LNCAP (cell line): ENCODE results near the gene TTBK1.

Source experiments
- CTCF ChIP-seq: fragments of 450-650 bp; IDR thresholded peaks from 2 replicates; pipeline ENCODE4 v1.5.1; 2017; ENCODE audit warnings: mild to moderate bottlenecking

TTBK1 gene

DNA sequence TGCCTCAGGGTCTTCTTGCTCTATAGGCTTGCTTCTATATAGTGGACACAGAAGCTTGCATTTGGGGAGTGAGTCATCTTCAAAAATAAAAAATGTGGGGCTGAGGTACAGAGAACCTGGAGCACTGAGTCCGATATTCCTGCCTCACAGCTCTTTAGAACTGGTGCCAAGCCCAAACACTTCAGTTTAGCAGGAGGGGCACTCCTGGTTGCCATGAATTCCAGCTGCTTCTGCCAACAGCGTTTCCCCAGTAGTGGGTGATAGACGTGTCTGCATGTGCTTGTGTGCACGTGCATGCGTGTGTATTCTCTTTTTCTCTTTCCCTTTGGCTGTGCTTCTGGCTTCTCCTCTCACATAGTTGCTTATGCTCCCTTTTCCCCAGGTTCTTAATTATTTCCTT lies 25.9 kb upstream of the TTBK1 start:
- no peak for TF ChIP-seq CTCF

DNA sequence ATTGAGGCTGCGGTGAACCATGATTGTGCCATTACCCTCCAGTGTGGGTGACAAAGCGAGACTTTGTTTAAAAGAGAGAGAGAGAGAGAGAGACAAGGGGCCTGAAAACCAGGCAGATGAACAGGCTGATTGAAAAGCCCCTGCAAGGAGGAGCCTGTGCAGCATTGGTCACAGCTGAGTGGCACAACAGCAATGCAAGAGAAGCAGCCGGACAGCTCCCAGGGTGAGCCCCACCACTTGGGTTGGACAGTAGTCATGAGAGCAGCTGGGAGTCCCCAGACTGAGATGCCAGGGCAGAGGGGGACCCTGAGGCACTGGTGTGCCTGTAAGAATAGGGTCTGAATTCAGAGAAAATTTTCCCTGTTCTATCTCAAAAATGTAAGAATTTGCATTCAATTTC lies 24.2 kb upstream of the TTBK1 start:
- TF ChIP-seq CTCF = no peak

- no peak for TF ChIP-seq CTCF
Observed at GRCh38 chr6:43219814-43220213, 23.5 kb upstream of the TTBK1 start.

DNA sequence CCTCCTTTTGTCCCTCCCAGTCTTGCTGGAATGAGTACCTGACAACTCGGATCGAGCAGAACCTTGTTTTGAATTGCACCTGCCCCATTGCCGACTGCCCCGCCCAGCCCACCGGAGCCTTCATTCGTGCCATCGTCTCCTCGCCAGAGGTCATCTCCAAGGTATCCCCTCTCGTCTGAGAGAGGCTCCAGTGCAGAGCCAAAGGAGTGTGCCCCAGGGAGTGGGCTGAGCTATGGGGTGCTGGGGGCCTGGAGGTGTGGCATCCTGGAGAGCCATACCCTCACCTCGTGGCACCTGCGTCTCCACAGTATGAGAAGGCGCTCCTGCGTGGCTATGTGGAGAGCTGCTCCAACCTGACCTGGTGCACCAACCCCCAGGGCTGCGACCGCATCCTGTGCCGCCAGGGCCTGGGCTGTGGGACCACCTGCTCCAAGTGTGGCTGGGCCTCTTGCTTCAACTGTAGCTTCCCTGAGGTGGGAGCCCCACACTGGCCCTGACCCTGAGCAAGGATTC lies 22.8 kb upstream of the TTBK1 start:
- no peak for TF ChIP-seq CTCF

- no peak for TF ChIP-seq CTCF
Observed at GRCh38 chr6:43221046-43221972, 22.0 kb upstream of the TTBK1 start.

GRCh38 chr6:43222418-43223059 lies 20.7 kb upstream of the TTBK1 start:
- TF ChIP-seq CTCF = no peak

- no peak for TF ChIP-seq CTCF
Observed at GRCh38 chr6:43223175-43223574, 20.1 kb upstream of the TTBK1 start.
